NCI-H1930 (cell line): ENCODE results near the gene TELO2.

ENCODE experiments used
- DNase-seq, 2 experiments: peaks; one replicate each; lab custom pipeline; 2025; lab: John Stamatoyannopoulos, UW

Gene TELO2

DNA sequence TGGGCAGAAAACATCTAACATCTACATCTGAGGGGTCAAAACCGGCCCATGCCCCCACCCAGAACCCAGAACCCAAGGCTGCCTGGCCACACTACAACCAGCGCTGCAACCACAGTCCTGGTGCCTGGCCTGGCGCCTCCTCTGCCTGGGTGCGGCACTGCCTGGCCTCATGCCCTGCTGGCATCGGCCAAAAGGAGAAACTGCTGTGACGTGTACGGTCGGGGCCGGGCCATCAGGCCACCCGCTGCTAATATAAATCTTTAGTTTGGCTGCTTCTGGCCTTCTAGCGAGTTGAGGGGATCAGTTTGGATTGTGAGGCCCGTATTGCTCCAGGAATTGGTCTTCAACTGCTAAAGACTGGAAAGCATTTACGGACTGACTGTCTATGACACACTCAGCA lies 63.1 kb downstream of the TELO2 start:
- no peak for DNase-seq

DNA sequence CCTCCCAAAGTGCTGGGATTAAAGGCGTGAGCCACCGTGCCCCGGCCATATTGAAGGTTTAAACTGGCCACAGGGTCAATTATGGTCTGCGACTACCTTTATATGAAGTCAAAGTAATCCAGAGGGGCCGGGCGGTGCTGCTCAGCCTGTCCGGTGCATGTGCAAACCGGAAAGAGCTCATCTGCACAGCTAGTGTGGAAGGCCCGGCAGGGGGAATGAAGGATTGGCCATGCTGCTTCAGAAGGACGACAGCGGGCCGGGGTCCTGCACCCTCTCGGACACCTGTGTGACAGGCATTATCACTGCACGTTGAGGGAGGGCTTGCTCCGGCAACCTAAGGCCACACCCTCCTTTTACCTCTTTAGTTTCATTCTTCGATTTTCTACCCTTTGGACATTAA lies 63.9 kb downstream of the TELO2 start:
- DNase-seq = no peak

GRCh38 chr16:1557576-1557975 lies 64.4 kb downstream of the TELO2 start:
- no peak for DNase-seq

GRCh38 chr16:1559446-1559975 lies 66.4 kb downstream of the TELO2 start:
- DNase-seq = no peak
